GM18907 (cell line): Measurements from ENCODE around the gene MRPL55.

Source experiments
- ATAC-seq: cut with Tn5 transposase; IDR thresholded peaks from one replicate; pipeline ENCODE4 v1.9.1; 2021; ENCODE audit warnings: mild to moderate bottlenecking, moderate library complexity; ENCODE audit not compliant: unreplicated experiment

The MRPL55 gene

DNA sequence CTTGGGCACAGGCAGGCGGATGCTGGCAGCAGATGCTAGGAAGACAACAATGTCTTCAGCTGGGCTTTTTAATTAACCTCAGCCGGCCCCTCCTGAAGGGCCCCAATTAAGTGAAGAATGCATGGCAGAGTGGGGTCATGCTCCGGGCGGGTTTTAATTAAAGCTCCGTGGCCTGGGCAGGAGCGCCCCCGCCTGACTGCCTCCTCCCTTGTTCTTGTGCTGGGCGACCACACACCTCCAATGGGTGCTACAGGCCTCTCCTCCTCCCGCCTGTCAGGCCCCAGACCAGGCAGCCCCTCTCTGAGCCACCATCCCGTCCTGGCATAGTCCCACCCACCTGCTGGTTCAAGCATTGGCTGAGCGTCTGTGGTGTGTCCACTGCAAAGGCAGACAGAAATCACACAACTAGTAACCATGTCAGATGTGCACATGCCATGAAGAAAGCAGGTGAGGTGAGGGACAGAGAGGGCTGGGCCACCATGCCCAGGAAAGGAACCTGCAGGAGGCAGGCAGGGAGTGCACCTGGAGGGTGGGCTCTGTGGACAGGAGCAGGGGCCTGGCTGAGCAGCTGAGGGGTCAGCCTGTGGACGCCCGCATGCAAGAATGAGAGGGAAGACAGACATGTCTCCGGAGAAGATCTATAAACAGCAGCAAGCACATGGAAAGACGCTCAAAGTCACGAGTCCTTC, 35.1 kb downstream of the MRPL55 start:
- ATAC-seq = no peak

DNA sequence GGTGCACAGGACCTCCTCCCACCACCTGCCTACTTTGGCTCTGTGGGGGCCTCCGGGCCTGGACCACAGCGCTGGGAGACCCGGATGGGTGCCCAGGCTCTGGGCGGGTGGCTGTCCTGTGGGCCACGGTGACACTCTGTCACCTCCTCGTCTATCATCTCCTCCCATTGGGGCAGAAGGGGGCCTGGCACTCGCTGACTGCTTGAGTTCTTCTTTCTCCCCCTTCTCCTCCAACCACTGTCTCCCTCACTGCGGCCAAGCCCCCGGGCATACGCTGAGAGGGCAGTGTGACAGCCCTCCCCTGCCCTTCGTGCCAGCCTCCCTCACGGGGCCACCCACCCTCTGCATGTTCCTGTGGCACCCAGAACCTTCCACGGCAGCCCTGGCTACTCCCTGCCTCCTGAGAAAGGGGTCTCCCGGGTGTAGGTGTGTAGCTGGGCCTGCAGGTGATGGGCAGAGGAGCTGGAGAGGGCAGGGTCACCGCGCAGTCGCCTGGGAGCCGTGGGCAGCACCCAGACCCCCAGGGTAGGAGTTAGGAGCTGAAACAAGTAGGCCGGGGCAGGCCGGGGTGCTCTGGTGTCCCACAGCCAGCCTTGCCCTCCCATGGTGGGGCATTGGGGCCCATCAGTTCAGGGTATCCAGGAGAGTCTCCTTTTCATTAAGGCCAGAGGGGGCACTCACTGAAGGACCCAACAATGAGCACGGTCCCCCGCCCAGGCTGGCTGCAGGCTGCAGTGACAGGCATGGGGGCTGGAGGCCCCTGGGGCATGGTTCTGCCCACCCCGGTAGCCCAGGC, 35.8 kb downstream of the MRPL55 start:
- no peak for ATAC-seq

DNA sequence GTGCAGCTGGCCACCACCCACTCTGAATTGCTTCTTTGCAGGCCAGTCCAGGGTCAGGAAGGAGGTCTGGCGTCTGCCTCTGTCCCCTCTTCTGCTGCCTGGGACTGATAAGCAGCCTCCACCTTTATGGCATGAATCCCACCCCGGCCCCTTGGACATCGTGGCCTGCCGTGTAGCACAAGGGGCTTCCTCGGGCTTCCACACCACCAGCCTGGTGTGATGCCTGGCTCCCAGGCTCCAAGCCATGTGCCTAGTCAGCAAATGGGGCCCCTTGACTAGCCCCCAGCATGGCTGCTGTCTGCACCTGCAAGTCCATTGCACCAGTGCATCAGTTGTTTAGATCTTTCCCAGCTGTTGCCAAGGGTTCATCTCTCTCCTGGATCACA, 36.4 kb downstream of the MRPL55 start:
- no peak for ATAC-seq

DNA sequence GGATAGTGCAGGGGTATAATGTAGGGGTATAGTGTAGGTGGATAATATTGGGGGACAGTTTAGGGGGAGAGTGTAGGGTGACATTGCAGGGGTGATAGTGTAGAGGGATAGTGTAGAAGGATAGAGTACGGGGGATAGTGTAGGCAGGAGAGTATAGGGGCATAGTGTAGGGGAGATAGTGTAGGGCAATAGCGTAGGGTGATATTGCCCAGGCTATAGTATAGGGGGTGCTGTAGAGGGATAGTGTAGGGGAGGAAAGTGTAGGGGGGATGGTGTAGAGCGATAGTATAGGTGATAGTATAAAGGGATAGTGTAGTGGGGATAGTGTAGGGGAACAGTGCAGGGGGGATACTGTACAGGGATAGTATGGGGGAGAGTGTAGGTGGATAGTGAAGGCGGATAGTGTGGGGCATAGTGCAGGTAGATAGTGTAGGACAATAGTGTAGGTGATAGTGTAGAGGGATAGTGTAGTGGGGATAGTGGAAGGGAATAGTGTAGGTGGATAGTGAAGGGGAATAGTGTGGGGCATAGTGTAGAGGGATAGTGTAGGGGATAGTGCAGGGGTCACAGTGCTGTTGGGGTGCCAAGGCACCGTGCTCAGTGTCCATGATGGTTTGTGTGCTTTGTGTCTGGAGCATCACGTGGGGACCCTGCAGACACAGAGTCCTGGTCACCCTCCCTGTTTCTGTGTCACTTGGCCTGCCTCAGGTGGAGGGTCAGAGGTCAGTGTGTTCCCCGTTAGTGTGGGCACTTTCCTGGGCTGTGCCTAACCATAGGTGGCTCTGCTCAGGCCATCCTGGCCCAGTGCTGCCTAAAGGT, 37.1 kb downstream of the MRPL55 start:
- ATAC-seq = no peak

DNA sequence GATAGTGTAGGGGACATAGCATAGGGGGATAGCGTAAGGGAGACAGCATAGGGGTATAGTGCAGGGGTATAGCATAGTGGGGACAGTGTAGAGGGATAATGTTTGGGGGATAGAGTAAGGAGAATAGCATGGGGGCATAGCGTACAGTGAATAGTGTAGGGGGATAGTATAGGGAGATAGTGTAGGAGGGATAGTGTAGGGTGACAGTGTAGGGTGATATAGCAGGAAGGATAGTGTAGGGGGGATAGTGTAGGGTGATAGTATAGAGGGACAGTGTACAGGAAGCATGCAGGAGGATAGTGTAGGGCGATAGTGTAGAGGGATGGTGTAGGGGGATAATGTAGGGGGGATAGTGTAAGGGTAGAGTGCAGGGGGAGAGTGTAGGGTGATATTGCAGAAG, 38.2 kb downstream of the MRPL55 start:
- no peak for ATAC-seq

DNA sequence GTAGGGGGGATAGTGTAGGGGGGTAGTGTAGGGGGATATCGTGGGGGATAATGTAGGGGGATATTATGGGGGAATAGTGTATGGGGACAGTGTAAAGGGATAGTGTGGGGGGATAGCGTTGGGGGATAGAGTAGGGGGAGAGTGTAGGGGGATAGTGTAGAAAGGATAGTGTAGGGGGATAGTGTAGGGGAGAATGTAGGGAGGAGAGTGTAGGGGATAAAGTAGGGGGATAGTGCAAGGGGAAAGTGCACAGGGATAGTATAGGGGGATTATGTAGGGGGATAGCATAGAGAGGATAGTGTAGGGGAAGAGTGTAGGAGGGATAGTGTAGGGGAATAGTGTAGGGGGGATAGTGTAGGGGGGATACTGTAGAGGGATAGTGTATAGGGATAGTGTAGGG, 38.9 kb downstream of the MRPL55 start:
- ATAC-seq = no peak

DNA sequence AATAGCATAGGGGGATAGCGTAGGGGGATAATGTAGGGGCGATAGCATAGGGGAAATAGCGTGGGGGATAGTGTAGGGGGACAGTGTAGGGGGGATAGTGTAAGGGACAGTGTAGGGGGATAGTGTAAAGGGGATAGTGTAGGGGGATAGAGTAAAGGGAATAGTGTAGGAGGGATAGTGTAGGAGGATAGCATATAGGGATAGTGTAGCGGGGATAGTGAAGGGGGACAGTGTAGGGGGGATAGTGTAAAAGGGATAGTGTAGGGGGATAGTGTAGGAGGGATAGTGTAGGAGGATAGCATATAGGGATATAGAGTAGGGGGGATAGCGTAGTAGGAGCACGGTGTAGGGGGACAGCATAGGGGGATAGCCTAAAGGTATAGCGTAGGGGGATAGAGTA, 40.7 kb downstream of the MRPL55 start:
- no peak for ATAC-seq

DNA sequence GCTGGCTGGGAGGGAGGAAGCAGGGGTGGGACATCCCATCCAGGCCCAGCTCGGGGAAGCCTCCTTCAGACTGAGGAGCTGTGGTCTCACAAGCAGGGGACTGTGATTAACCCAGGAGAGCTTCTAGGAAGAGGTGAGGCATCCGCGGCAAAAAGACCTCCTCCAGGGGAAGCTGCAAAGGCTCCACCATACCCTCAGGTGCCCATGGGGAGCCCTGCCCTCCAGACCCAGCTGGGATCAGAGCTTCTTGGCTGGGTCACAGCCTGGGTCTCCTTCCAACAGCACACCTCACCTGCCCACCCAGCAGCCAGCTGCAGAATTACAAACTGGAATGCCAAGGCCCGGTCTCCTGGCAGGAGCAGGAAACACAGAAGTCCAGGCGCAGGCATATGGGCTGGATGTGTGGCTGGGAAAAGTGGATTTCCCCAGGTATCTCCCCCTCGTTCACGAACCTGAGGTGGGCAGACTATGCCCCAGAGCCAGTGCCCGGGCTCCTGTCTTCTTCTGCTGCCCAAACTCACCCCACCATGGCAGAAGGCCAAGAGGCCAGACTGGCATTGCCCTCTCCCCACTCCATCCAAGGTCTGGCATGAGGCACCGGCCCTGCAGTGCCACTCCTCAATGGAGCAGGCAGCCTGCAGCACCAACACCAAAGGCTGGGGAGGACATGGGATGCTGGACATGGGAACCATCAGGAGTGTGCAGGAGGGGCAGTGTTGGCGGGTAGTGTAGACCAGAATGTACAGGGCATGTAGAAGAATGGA, 42.0 kb downstream of the MRPL55 start:
- ATAC-seq = no peak

DNA sequence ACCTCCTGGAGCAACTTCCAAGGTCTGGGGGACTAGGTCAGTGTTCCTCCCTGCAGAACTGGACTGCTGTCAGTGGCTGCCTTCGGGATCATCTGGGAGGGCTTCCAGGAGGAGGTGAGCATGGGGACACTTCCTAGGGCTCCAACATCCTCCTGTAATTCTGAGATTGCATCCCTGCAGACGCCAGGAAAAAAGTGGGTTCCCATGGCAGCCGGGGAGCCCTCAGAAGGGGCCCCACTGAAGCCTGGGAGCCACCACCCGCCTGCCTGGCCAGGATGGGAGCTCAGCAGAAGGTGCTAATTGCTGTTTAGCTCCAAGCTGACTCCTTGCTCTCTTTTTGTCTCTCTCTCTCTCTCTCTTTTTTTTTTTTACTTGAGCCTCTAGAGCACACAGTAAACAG, 42.7 kb downstream of the MRPL55 start:
- ATAC-seq = no peak

DNA sequence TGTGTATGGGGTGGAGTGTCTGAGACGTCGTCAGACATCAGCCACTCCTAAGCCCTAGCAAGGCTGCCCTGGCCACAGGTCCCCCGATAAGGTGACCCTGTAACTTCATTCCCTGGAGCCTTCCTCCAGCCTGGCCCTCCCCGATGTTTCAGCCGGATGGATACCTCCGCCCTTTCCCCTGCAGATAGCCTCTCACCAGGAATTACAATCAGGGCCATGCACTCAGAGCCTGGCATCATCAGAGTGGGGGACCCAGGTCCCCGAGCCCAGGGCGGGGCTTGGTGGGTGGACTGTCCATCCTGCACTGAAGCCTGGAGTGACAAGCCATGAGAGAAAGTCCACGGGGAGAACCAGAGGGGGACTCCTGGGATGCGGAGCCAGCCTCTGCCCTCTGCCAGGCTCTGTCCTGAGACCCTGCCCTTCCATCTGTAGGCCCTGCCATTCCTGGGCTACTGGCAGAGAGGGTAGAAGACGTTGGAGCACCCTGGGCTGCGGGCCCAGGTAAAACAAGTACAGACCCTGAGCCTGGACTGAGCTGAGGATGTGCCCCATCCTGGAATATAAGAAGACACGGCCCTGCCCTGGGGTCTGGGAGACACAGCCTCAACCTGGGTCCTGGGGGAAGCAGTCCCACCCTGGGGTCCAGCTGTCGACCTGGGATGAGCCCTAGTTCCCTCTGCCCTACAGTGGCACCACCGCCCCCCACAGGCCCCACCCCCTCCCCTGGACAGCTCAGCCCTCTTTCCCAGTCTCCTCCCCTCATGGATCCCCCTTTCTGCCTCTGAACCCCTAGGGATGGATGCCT, 43.4 kb downstream of the MRPL55 start:
- ATAC-seq = no peak

DNA sequence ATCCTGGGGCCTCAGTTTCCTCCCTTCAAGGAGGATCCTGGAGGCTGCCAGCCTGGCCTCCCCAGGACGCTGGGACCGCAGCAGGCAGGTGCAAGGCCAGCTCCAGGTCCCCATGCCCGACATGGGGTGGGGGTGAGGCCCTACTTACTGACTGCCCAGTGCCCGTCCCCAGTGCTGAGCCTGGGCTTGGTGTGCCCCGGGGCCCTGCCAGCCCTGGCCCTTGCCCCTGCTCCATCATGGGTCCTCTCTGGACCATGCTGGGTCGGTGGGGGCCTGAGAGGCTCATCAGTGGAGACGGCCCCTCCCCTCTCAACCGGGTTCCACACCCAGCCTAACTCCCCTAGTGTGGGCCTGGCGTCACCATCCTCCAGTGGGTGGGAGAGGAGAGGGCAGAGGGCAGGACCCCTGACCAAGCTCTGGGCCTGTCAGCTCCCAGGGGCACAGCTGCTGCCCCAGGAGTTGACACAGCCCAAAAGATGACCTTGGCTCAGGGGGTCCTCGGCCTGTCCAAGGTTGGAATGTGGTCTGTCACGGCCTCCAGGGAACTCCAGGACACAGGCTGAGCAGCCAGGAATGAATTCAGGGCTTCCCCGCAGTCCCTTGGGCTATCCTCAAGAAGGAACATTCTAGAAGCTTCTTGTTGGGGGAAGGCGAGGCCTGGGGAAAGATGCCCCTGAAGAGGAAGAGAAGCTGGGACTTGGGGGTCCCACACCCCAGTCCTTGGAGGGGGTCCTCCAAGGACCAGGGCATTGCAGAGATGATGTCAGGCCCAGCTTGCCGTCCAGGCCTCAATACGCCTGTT, 44.2 kb downstream of the MRPL55 start:
- ATAC-seq = no peak

DNA sequence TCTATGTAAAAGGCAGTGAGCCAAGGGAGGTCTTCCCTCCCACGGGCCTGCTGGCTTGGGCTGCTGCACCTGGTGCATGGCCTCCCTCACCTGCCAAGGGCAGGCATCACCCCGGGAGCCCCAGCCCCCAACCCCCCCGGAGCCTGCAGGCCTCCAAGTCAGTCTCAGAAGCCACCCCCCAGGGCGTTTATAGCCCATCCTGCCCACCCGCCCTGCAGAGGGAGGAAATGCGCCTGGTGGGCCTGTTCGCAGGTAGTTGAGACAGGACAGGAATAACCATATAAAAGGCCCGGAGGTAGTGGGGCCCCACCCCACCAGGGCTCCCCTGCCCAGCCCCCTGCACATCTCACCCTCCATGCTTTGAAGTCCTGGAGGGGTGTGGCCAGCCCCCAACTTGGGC, 44.8 kb downstream of the MRPL55 start:
- no peak for ATAC-seq

DNA sequence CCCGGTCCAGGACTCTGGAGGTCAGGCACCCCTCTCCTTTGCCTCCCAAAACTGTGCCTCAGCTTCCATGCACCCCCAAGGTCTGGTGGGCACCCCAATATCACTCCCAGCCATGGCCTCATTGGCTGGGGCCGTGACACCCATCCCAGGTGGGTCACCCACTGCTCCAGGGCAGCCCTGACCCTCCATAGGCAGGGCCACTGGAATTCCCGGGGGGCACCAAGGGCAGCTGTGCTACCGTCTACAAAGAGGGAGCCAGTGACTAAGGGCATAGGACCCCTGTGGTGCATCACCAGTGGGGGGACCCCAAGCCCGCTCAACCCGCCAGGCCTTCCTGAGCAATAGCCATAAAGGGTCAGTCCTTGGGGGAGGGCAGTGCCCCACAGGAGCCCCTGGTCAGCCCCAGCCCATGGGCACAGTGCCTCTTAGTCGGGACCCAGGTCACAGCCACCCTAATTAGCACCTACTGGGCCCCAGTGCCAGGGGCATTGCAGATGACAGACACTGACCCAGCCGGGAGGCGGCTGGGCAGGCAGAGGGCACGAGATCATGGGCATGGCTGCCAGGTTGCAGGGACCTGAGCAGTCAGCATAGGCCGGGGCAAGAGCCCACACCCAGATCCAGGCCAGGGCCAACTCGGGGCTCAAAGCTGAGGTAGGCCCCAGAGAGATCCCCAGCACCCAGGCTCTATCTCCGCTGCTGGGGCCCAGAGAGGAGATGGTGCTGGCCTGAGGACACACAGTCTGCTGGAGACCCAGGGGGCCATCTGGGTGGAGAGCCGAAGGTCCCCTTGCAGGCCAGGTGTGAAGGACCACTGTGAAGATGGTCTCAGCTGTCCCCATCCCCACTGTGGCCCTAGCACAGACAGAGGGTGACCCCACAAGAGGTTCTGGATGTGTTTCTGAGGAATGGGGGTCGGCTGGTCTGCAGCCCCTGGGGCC, 45.6 kb downstream of the MRPL55 start:
- ATAC-seq = no peak

DNA sequence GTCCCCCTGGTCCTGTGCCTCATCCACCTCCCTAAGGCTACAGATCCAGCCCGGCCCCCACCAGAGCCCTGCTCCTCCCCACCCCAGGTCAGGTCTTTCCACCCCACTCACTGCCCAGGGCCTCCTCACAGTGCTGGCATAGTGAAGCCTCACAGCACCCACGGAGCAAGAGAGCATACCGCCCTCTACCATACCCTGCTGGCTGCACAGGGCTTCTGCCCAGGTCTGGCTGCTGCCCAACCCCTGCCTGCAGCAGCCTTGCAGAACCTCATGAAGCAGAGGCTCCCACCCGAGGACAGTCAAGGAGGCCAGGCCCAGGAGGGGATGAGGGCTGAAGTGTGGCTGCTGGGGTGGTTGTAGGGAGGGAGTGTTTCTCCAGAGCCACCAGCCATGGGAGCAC, 46.3 kb downstream of the MRPL55 start:
- no peak for ATAC-seq

DNA sequence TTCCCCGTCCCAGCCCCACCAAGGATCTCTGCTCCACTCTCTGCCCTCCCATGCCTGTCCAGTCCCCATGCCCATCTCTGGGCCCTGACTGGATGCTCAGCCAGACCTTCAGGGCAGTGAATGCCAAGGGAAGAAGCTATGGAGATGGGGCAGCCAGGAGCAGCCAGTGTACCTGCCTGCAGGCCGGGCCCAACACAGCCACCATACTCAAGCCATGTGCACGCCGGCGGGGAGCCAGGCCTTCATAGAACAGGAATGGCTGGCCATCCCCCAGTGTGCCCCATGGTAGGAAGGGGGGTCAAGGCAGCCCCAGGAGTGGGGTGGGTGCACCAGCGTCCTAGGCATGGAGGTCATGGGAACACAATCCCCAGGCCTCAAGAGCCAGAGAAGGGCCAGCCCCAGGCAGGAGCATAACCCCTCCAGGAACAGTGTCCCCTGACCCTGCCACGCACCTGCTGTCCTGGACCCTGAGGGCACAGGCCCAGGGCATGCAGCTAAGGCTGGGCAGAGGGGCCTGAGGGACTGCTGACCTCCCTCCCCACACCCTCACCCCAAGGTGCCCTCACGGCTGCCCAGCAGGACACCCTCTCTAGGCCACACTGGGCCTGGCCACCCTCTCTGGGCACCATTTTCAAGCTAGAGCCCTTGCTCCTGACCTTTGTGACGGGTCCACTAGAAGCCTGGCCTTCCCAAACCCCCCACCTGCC, 46.9 kb downstream of the MRPL55 start:
- ATAC-seq = no peak

DNA sequence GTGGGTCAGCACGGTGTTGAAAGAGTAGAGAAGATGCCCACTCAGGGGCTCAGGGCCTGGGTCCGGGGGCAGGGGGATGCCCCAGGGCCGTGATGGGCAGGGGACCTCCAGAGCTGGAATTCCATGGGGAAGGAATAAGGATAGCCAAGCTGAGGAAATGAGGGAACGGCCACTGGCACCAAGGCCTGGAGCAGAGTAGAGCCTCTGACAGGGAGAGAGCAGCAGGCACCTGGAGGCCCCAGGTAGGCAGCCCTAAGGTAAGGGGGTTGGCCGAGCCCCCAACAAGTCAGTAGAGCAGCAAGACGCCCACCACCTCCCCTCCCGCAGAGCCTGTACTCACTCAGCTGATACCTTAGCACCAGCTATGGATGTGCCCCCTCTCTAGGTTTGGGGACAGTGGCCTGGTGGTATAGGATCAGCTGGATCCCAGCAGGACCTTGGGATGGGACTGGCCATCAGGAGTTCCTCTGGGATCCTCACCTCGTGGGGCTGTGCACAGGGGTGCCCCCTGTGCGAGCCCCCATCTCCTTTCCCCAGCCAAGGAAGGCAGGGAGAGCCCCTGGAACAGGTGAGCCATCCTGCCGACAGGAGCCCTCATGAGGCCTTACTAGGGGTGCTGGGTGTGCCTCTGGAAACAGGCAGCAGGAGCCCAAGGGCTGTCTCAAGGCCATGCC, 47.6 kb downstream of the MRPL55 start:
- ATAC-seq = no peak
